Lower leg skin (tissue), 3 donors: ENCODE results near the gene GARIN5B.

ENCODE experiments used
- CTCF ChIP-seq, 3 donors: fragments of 450-650 bp; IDR thresholded peaks; one replicate each; pipeline ENCODE4 v1.5.1; 2016; ENCODE audit warnings: antibody characterized with exemption in 3 of 3, mild to moderate bottlenecking in 3 of 3, moderate library complexity in 2 of 3
- POLR2A ChIP-seq, 2 donors: fragments of 450-650 bp; IDR thresholded peaks; one replicate each; pipeline ENCODE4 v1.6.1; 2016 to 2017; ENCODE audit warnings: antibody characterized with exemption in 2 of 2, mild to moderate bottlenecking in 1 of 2, moderate library complexity in 1 of 2

- TF ChIP-seq CTCF (IDR thresholded peaks at IDR 0.05) (no peak), POLR2A (IDR thresholded peaks at IDR 0.05) (no peak)
Observed at GRCh38 chr19:55325172-55325571, 37.9 kb downstream of the GARIN5B start, which contains the start of gene TMEM150B.
